ENCODE data around the gene CD40.

Gene CD40

GRCh38 chr20:46173652-46174468 lies 55.7 kb downstream of the CD40 start:
- no peak for DNase-seq (ENCODE audit: low read depth in 2 of 2)

GRCh38 chr20:46174469-46175126 lies 56.5 kb downstream of the CD40 start:
- DNase-seq (ENCODE audit: low read depth in 2 of 2) = peak; percentile 71 to 72

GRCh38 chr20:46175127-46175494 lies 57.0 kb downstream of the CD40 start:
- DNase-seq (ENCODE audit: low read depth in 2 of 2) = no peak

GRCh38 chr20:46176739-46177378 lies 58.7 kb downstream of the CD40 start:
- DNase-seq (ENCODE audit: low read depth in 2 of 2) = no peak

GRCh38 chr20:46177768-46178167 lies 59.7 kb downstream of the CD40 start:
- DNase-seq (ENCODE audit: low read depth in 2 of 2) = no peak

GRCh38 chr20:46178891-46179290 lies 60.8 kb downstream of the CD40 start:
- DNase-seq (ENCODE audit: low read depth in 2 of 2) = no peak
